HG02870 (cell line): ENCODE data around the gene TMCO6.
A peak's percentile ranks its signal among the peaks of the same experiment; 100 is the strongest.
"Not testable (repeated sequence)": the region's sequence is repeated elsewhere in the genome, so short reads cannot be mapped to it uniquely, and the experiment has no call there.

Experiments
- ATAC-seq: cut with Tn5 transposase; IDR thresholded peaks from one replicate; pipeline ENCODE4 v1.9.1; 2021; ENCODE audit warnings: mild to moderate bottlenecking, moderate library complexity; ENCODE audit not compliant: unreplicated experiment

Gene TMCO6

DNA sequence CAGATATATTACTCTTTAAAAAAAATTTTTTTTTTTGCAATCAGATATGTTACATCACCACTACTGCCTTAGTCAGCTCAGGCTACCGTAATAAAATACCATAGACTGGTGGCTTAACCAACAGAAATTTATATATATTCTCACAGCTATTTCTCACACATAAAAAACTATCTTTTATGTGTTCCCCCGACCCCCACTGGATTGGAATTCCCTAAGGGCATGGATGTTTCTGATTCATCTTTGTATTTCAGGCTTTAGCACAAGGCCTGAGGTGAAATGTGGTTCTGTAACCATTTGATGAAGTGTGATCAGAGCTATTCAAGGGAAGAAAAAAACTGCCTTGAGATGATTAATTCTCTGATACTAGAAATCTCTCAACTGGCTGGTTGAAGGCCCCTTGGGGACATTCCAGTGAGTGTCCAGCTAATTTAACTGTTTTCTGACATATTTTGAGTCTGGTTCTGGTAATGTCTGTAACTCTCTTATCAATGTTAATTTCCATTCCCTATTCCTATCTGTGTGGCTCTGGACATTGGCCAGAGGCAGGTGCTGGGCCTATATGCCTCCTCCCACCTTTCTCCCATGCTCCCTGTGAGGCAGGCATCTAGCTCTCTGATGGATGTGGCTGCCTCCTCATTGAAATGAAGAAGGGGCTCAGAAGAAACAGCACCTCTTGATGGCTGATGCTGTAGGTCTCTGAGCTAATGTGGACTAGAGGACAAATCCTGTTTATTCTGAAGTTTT, 8.8 kb upstream of the TMCO6 start:
- no peak for ATAC-seq

DNA sequence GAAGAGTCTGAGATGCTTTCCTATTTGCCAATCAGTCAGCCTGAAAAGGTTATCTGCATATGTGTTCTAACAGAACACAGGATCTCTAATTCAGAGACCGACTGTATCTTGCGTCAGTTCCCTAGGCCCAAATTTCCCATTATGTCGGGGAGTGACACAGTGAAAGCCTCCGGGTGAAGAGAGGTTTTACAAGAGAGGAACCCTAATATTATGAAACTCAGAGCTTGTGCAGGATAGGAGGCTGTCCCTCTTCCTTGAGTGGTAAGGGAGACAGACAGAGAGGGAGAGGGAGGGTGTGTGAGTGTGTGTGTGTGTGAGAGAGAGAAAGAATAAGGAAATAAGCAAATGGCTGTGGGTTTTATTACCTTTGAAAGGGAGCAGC, 8.2 kb upstream of the TMCO6 start:
- no peak for ATAC-seq

DNA sequence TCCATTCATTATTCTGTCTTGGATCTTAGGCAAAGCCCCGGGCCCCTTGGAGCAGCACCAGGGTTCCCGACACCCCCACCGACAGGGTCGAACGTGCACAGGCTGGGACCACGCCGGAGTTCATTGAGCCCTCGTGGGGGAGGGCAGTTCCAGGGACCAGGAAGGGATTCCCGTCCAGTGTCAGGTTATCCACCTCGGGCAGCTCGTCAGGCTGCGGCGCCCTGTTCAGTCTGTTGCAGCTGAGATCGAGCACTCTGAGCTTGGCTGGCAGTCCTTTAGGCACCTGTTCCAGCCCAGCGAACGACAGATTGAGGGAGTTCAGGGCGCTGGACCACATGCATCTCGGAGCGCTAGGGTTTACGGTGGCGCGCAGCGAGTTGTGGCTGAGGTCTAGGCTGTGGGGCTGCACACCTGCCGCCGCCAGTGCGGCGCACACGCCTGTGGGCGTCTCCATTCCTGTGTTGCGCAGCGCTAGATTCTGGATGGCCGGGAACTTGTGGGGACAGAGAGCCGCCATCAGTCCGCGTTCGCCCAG, 7.4 kb upstream of the TMCO6 start:
- ATAC-seq: peak; percentile 44

DNA sequence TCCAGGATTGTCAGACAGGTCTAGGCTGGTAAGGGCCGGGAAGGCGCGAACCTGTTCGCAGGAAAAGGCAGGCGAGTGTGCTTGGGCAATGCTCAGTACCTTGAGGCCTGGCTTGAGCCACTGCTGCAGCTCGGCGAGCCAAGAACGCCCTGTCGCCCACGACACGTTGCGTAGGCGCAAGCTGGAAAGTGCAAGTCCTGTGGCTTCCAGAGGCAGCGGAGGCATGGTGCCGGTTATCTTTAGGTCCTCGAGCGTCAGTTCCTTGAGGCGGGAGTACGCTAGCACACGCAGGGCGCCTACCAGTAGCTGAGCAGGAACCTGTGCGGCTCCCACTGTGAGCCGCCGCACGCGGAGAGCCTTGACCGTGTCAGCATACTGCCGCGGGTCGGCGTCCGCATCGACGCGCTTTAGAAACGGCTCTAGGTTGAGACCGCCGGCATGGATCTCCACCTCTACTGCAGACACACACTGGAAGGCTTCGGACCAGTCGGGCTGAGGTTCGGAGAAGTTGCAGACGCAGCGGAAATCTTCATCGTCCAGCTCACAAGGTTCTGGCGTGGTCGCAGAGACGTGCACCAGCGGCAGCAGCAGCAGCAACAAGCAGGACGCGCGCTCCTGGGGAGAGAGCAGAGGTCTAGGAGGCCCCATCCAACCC, 6.8 kb upstream of the TMCO6 start:
- ATAC-seq: peak; percentile 58

DNA sequence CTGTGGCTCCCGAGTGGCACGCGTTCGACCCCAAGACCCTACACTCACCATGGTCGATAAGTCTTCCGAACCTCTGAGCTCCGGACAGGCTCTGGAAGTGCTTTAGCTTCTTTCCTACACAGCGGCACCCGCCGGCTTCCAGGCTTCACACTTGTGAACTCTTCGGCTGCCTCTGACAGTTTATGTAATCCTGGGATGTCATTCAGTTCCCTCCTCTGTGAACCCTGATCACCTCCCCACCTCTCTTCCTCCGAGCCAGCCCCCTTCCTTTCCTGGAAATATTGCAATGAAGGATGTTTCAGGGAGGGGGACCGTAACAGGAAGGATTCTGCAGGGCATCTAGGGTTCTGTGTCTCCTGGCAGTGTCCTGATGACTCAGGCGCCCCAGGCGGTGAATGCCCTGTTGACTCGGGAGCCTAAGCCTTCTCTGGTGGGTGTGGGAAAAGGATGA, 6.2 kb upstream of the TMCO6 start, which contains the start of gene CD14:
Gene CD14, minus strand, starts transcription at position 155 of the 451 bp plus-strand sequence. Its CDS starts 104 bp downstream, at position 51.
- ATAC-seq: no peak

DNA sequence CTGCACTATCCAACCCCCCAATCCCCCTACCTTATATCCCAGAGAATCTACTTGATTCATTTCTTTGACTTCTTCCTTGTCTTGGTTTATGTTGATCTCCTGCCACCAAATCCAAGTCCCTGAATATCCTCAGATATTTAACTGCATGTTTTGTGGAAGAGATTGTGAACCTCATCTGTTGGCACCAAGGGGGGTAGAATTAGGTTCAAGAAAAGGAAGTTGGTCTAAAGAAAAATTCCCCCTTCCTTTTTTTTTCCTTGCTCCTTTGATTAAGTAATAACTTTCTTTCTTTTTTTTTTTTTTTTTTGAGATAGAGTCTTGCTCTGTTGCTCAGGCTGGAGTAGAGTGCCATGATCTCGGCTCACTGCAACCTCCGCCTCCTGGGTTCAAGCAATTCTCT, 5.8 kb upstream of the TMCO6 start:
- no peak for ATAC-seq

DNA sequence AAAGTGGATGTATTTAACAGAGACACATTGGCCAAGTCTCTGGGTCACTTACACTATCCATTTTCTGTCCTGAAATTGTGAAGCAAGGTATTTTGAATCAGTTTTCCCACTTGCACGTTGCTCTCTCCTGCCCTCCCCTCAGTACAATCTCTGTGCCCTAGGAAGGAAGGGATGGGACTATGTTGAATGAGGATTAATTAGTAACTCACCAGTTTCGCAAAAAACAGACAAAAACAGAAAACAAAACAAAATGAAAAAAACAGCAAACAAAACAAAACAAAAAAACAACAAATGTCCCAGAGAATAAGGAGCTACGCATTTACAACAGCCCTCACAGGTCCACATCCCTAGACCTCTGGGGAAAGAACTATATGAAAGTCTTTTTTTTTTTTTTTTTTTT, 5.1 kb upstream of the TMCO6 start:
- ATAC-seq: no peak

DNA sequence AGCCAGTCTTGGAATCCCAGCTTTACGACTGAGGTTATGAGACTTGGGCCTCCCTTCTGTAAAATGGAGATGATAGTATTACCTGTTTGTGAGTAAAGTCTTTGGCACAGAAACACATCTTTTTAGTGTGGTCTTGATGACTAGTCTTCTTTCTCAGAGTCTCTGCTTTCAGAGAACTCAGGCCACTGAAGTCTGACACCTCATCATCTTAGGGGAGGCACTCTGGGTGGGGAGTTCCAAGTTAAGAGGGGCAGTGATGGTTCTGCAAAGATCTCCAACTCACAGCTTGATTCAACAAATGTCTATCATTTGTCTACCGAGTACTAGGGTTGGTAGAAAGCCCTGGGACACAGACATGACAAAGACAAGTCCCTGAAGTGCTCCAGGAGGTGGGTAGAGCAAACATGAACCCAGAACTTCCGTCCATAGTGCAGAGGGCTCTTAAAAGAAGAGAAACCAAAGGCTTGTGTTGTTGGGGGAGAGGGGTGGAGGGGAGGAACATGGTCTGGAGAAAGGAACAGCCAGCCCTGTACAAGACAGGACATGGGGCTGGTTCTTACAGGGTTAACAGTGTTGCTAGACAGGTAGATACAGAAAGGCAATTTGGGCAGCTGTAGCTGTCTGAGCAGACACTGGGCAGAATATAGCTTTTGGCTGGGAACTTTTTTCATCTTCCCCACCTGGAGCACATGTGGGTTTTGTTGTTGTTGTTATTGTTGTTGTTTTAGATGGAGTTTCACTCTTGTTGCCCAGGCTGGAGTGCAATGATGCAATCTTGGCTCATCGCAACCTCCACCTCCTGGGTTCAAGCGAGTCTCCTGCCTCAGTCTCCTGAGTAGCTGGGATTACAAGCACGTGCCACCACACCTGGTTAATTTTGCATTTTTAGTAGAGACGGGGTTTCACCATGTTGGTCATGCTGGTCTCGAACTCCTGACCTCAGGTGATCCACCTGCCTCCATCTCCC, 3.7 kb upstream of the TMCO6 start:
- no peak for ATAC-seq

DNA sequence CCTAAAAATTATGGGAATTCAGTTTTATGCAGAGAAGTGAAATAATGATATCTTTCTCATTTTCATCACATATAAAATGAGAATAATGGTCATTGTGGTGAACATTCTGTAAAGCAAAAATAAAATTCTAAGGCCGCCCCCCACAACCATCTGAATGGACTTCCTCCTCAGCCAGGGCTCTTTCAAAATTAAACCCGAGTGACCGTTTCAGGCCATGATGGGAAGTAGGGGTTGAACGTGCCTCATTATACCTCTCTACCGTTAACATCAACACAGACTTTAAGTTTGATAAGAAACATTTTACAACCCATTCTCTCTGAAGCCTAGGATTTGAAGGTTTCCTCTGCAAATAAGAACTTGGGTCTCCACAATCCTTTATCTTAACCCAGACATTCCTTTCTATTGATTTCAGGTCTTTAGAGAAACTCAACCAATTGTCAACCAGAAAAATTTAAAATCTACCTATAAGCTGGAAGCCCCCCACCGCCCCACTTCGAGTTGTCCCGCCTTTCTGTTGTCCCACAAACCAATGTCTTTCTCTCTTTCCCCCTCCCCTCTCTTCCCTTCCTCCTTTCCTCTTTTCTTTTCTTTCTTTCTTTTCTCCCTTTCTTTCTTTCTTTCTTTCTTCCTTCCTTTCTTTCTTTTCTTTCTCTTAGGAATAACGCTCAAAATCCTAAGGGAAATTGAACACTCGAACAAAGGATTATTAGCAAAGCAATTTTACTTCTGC, 1.7 kb upstream of the TMCO6 start:
- ATAC-seq: no peak

DNA sequence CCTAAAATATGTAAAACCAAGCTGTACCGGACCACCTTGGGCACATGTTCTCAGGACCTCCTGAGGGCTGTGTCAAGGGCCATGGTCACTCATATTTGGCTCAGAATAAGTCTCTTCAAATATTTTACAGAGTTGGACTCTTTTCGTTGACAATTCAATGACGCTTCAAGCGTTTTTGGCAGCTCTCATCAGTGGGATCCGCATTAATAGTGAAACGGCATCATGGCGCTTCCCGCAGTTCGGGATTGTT, 428 bp upstream of the TMCO6 start:
- ATAC-seq: not testable (repeated sequence)

DNA sequence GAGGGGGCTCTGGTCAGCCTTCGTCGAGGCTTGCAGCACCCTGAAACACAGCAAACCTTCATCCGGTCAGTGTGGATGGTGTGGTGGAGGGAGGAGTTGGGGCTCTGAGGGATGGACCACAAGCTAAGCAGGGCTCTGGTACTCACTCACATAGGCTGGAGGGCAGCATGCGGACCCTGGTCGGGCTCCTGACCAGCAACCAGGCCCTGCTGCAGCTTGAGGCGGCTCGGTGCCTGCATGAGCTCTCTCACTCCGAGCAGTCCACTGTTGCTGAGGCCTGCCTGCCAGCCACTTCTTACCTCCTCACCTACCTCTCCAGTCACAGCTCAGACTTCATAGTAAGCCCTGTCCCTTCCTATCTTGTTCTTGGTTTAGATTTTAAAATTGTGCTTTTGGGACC, 2.5 kb downstream of the TMCO6 start:
- ATAC-seq: no peak

DNA sequence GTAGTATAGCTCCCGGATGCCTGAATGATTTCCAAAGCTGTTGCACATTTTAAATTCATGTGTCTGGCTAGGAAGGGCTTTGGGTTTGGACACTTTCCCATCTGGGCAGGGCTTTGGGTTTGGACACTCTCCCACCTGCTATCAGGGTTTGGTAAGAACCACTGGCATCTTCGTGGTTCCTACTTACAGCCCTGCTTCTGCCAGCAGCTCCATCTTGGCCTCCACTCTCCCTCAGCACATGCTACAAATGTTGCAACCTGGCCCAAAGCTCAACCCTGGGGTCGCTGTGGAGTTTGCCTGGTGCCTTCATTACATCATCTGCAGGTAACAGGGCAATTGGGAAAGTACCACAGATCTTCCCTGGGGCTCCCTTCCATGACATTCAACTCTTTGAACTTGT, 3.5 kb downstream of the TMCO6 start:
- no peak for ATAC-seq

DNA sequence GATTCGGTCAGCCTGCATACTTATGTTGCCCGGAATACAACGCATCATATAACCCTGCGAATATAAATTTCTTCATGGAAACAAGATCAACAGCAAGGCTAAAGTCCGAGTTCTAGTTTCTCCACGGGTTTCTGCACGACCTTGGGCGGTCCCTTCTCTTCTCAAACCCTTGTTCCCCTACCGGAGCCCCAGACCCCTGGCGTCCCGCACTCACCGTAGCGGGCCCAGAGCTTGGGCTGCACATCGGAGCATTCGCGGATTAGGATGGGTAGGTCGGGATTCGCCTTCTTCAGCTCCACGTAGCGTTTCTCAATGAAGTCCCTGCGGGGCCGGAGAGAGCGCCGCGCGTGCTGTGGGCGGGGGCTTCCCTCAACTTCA, 7.8 kb downstream of the TMCO6 start:
- no peak for ATAC-seq

DNA sequence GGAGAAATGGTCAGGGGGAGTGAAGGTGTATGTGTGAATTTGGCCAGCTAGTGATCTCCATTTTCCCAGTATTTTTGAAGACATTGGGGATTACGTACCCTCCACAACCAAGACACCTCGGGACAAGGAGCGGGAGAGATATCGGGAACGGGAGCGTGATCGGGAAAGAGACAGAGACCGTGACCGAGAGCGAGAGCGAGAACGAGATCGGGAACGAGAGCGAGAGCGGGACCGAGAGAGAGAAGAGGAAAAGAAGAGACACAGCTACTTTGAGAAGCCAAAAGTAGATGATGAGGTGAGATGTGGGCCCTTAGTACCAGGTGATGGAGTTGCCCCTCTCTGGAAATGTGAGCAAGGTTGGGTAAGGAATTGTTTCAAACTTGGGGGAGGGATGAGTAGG, 19.6 kb downstream of the TMCO6 start:
- ATAC-seq: no peak

DNA sequence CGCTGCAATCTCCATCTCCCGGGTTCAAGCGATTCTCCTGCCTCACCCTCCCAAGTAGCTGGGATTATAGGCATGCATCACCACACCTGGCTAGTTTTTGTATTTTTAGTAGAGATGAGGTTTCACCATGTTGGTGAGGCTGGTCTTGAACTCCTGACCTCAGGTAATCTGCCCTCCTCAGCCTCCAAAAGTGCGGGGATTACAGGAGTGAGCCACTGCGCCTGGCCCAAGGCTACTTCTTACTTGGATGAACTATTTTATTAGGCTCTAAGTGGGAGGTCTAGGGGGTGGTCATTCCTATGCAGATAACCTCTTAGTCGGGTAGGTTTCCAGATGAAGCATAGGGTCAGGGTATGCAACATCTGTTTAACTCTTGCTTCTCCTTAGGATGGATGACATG, 21.1 kb downstream of the TMCO6 start:
- not testable (repeated sequence) for ATAC-seq

DNA sequence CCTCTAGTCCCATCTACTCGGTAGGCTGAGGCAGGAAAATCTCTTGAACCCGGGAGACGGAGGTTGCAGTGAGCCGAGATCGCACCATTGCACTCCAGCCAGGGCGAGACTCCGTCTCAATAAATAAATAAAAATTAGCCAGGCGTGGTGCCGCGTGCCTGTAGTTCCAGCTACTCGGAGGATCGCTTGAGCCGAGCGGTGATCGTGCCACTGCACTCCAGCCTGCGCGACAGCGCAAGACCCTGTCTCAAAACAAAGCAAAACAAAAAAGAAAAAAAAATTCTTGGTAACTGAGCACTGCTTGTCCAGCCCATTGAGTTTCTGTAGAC, 24.7 kb downstream of the TMCO6 start:
- ATAC-seq: no peak

DNA sequence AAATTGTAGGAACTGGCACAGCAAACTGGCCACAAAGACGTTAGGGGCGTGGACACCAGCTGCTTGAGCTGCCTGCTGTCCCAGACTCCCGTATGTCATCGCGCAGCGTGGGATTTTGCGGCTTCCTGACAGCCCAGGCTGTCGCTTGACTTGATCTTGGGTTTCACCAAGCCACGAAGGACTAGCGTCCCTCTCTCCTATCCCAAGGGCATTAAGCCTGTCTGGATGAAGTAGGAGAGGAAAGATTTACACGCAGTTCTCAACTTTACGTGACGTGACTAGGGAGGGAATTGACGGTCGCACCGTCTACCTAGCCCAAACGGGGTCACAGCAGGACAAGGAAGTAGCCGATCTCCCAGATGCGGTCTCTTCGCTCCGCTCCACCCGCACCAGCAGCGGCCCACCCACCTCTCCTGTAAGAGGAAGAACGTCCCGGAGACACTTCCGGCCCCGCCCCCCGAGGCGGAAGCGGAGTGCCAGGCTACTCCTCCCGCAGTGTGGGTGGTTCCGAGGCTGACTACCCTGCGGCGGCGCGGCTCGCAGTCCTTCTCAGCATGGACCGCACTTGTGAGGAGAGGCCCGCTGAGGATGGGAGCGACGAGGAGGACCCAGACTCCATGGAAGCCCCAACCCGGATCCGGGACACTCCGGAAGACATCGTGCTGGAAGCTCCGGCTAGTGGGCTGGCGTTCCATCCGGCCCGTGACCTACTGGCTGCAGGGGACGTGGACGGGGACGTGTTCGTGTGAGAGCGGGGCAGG, 25.3 kb downstream of the TMCO6 start, which contains the start of gene WDR55:
Gene WDR55, plus strand, starts transcription at position 546 of the 761 bp plus-strand sequence. Its CDS starts 9 bp downstream, at position 555.
- peak; percentile 95 for ATAC-seq

DNA sequence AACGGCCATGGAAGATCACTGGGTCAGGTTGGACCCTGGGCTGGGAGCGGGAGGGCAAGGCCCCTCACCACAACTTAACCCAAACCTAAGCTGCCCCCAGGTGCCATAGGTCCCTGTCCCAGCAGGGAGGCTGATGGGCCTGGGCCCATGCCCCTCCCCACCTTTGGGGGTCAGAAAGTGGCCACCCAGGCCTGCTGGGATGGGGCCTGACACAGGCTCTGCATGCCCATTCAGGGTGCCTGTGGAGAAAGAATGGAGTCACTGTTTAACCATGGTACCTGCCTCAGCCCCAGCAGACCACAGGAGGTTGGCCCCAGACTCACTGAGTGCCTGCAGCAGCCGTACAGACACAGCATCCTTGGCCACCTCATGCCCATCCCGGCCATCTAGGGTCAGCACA, 31.8 kb downstream of the TMCO6 start:
- ATAC-seq: not testable (repeated sequence)

DNA sequence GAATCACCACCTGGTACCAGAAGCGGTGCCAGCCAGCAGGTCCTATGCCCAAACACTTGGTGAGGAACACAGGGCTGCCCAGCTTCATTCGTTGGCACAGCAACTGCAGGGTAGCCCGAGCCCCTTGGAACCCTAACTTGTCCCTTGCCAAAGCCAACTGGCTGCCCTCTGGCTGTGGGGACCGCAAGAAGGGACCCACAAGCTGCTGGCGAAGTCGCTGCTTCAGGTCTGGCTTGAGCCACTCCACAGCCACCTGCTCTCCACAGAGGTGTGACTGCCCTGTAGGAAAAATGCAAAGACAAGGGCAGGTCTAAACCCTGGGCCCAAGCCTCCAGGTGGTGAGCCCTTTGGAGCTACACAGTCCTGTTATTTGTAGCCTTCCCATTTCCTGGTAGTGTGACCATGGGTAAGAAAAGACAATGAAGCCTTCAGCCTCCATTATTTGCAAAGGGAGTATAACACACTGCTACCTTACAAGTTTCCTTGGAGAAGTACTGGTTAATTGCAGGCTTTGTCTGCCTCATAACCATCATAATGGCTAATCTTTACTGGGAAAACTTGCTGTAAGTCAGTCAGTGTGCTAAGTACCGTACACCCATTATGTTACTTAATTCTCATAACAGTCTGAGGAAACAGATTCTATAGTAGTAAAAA, 32.3 kb downstream of the TMCO6 start:
- ATAC-seq: no peak
